Measurements from ENCODE around the gene RXFP1.

GRCh38 chr4:158667651-158668198 lies 146.0 kb downstream of the RXFP1 start:
- TF ChIP-seq RAD21 (IDR thresholded peaks at IDR 0.05) (peak; percentile 36 to 56), CTCF (IDR thresholded peaks at IDR 0.05; ENCODE audit: low read depth, low read length, missing input control) (peak; percentile 54), REST (IDR thresholded peaks at IDR 0.05) (no peak), YY1 (IDR thresholded peaks at IDR 0.05) (no peak), FOXA2 (IDR thresholded peaks at IDR 0.05) (no peak)

Data from liver (tissue), 3 donors.